GM19372 (cell line): ENCODE results near the gene STX3.
"Not testable (repeated sequence)": the region's sequence is repeated elsewhere in the genome, so short reads cannot be mapped to it uniquely, and the experiment has no call there.

Experiments used
- ATAC-seq: cut with Tn5 transposase; IDR thresholded peaks from one replicate; pipeline ENCODE4 v1.9.1; 2021; ENCODE audit warnings: mild to moderate bottlenecking, low read depth, moderate library complexity; ENCODE audit not compliant: unreplicated experiment

Gene STX3

DNA sequence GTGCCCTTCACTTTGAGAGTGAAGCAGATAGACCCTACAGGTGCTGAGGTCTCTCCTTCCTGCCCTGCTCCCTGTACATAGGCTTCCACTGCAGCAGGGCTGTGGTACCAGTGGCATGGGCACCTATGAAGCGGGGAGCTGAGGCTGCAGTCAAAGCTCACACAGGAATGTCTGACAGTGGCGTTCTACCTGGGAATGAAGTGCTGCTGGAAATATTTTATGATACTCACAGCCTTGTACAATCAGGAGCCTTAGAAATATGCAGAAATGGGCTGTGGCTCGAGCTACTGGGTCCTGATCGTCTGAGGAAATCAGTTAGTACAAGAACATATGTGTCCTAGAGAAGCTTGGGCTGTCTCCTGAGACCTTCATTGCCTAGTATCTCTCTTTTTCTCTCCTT, 30.6 kb downstream of the STX3 start:
- ATAC-seq, result no peak

DNA sequence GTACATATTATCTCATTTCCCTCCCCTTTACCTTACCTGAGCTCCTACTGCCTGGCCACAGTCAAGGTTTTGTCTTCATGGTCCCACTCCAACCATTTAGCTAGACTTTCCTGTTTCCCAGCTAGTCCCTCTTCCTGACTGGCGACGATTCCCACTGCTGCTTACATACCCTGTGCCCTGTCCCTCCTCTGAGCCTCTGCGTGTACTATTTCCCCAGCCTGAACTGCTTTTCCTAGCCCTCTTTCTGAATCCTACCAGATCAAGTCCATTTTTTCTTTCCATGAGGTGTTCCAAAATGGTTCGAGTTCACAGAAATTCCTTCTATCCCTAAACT, 32.0 kb downstream of the STX3 start:
- no peak for ATAC-seq

DNA sequence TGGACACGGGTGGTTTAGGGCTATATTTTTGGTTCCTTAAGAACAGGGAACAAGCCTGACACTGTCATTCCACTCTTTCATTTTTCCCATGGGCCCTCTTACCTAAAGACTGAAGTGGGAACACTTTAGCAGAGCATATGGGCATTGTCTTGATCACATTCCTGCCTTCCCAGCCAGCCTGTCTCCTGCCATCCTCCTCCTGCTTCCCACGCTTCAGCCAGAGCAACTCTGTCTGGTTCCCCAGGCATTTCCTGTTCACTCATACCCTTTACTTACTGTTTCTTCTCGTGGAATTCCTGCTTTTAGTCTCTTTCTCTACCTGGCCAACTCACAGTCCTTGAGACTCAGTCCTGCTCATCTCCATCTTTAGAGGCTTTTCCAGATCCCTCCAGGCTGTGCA, 32.6 kb downstream of the STX3 start:
- ATAC-seq, result no peak

GRCh38 chr11:59791639-59792038, 36.5 kb downstream of the STX3 start:
- ATAC-seq, result no peak

GRCh38 chr11:59792507-59792906, 37.3 kb downstream of the STX3 start:
- no peak for ATAC-seq

DNA sequence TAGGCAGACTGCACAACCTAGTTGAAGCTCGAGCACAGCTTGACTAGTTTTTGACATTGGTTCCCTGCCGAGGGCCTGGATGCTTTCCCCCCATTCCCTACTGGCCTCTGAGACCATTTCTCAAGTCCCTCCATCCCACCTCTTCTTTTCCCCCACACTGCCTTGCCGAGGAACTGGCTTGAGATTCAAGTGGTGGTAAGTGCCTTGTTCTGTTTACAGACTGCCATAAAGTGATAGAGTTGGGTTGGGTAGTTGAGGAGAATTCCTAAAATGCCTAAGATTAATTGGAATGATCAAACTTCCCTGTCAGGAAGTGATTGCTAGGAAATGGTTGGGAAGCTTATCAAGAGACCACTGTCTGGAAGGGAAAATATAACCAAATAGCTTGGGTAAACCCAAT, 39.2 kb downstream of the STX3 start:
- ATAC-seq, result no peak

DNA sequence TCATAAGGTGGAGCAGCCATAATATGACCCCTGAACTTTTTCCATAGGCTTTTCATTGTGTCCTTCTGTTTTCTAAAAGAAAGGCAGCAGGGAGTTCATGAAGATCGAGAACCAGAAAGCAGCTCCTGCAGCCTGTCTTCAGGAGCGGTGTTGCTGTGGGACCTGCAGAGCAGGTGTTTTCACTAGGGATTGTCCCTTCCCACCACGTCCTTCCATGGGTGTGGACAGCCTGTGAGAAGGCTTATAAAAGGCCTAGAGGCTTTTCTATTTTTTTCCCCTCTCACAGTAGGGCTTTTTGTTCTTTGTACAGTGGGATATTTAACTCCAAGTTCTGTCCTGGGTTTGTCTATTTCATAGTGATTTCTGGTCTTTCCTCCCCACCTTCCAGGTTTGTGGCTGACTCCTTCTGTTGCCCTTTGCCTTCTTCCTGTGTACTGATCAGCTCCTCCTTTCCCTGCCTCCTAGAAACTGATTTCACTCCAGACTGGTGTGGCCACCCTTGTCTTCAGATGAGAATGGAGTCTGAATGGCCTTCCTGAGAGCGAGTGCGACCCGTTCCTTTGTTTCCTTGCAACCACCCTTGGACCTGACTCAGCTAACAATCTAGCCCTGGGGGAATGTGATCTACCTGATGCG, 45.3 kb downstream of the STX3 start:
- no peak for ATAC-seq

- no peak for ATAC-seq
Observed at GRCh38 chr11:59801160-59801706, 46.1 kb downstream of the STX3 start.

- ATAC-seq, result peak; percentile 29
Observed at GRCh38 chr11:59801981-59802638, 46.9 kb downstream of the STX3 start.

DNA sequence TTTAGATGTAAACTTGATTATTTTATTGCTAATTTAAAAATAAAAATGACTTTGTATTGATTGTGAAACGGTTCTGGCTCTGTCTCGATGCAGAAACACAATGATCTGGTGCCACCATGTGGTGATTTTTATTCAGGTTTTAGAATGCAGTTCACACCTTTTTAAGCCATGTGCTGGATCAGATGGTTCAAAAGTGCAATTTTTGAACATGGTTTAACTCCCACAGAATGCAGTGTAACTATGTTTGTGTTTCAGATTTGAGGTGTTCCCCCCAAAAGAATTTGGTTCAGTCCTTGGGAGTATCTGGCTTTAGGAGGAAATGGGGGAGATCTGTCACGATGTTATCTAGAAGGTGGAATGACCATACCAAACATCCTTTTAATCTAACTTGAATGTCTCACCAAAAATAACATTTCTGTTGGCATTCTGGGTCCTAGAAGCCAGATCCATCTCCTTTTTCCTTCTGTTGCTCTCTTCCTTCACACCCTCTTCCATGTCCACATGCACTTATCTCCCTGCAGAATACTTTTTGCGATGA, 47.5 kb downstream of the STX3 start:
- ATAC-seq, result peak; percentile 71

DNA sequence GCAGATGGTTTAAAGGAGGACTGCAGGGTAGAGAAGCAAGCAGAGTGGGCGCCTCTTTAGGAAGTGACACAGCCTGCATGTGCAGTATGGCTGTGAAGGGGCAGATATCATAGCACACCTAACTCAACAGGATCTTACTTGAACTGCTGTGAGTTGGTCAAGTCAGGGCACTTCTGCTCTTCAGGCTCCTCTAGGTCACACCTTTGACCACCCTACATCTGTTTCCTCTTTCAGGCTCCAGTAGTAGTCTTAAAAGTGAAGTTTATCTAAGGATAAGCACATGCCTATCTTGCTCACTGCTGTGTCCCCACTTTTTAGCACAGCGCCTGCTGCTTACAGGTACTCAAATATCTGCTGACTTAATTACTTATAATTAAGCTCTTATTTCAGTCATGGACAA, 48.9 kb downstream of the STX3 start:
- no peak for ATAC-seq

- no peak for ATAC-seq
Observed at GRCh38 chr11:59807047-59807610, 52.0 kb downstream of the STX3 start.

GRCh38 chr11:59810189-59810910, 55.2 kb downstream of the STX3 start, which contains the start of gene MRPL16:
TSS of gene MRPL16 (minus strand) at chr11:59810778. CDS start at chr11:59810658, 120 bp downstream.
- peak; percentile 97 for ATAC-seq

DNA sequence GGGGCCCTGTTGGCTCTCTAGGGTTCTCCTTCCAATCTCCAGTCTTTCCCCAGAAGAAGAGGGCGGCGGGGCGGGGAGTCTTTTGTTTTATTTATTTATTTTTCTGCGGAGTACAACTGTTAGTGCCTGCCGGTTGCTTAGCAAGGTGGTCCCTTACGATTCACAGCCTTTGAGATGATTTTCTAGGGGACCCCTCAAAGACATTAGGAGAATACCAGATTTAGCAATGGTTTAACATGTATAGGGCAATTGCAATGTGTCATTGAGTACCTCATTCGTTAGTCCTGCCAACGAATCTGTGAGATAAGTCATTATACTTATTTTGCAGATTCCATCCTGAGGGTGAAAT, 55.7 kb downstream of the STX3 start:
- peak; percentile 1 for ATAC-seq

DNA sequence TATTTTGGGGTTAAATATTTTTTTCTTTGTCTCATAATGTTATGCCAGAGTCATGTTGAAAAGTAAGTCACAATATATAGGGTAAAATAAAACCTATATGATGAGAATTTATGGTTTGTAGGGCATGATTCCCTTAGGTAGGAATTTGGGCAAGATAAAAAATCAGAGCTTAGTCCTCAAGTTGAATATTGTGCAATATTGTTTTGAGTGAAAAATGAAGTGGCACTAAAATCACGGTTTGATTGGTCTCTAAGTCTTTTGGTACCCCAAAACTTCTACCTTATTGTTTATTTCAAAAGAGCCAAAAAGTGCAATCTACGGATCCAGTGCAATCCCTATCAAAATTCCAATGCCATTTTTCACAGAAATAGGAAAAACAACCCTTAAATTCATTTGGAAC, 57.0 kb downstream of the STX3 start:
- ATAC-seq, result no peak

- ATAC-seq, result no peak
Observed at GRCh38 chr11:59813364-59813763, 58.2 kb downstream of the STX3 start.

- no peak for ATAC-seq
Observed at GRCh38 chr11:59814021-59814420, 58.8 kb downstream of the STX3 start.

DNA sequence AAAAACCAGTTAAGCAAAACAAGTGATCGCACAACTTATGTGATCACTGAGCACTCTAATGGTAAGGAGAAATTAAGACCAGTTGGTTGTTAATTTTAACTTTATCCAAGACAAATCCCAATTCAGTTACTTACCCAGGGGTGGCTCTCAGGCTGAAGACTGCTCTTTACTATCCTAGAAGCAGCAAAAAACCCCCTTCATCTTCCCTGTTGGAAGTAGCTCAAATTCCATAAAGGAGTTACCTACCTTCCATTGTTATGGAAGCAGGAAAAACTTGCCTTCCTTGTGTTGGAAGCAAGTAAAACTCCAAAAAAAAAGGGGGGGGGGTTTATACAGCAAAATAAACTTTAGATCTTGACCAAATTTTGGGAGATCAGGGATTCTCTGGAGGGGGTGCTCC, 60.6 kb downstream of the STX3 start:
- ATAC-seq, result no peak

- ATAC-seq, result not testable (repeated sequence)
Observed at GRCh38 chr11:59816434-59816833, 61.3 kb downstream of the STX3 start.

DNA sequence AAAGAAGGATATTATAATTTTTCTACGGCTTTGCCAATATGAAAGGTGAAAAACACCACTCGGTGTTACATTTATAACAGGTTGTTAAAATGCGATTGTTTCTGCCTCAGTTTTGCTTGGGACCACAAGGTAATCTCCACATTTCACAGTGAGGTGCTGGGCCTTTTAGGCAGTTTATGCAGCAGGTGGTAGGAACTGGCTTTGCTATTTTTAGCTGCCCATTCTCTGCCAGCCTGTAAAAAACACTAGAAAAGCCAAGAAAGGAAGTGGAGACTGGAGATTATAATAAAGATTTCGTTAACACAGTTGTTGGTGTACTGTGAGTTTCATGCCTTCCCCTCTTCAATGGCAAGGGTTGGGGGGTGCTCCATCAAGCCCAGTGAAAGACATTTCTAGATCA, 63.4 kb downstream of the STX3 start:
- ATAC-seq, result no peak

GRCh38 chr11:59822989-59823566, 67.9 kb downstream of the STX3 start:
- ATAC-seq, result peak; percentile 84
